ENCODE measurements around the gene NID1.

GRCh38 chr1:236051242-236051791, 13.6 kb downstream of the NID1 start:
- TF ChIP-seq CTCF (IDR thresholded peaks at IDR 0.05 in 8 of 11, conservative IDR thresholded peaks at IDR 0.05 in 3 of 11): no peak
- TF ChIP-seq POLR2A (IDR thresholded peaks at IDR 0.05): no peak

All from spleen (tissue), 7 donors.